ENCODE measurements around the gene LRP2.
"Not testable (repeated sequence)": the region's sequence is repeated elsewhere in the genome, so short reads cannot be mapped to it uniquely, and the experiment has no call there.

The LRP2 gene

GRCh38 chr2:169165791-169166190, 196.5 kb downstream of the LRP2 start:
- no peak for FAIRE-seq

- no peak for FAIRE-seq
Observed at GRCh38 chr2:169164311-169164710, 198.0 kb downstream of the LRP2 start.

GRCh38 chr2:169162613-169163012, 199.7 kb downstream of the LRP2 start:
- no peak for FAIRE-seq

GRCh38 chr2:169160926-169161481, 201.3 kb downstream of the LRP2 start:
- FAIRE-seq: no peak

- FAIRE-seq: no peak
Observed at GRCh38 chr2:169159686-169160085, 202.6 kb downstream of the LRP2 start.

- FAIRE-seq: no peak
Observed at GRCh38 chr2:169158874-169159273, 203.5 kb downstream of the LRP2 start.

GRCh38 chr2:169146220-169146619, 216.1 kb downstream of the LRP2 start:
- FAIRE-seq: no peak

- no peak for FAIRE-seq
Observed at GRCh38 chr2:169143998-169144397, 218.3 kb downstream of the LRP2 start.

GRCh38 chr2:169141713-169142352, 220.5 kb downstream of the LRP2 start:
- no peak for FAIRE-seq

- no peak for FAIRE-seq
Observed at GRCh38 chr2:169139993-169140767, 222.2 kb downstream of the LRP2 start.

- FAIRE-seq: no peak
Observed at GRCh38 chr2:169139145-169139544, 223.2 kb downstream of the LRP2 start.

GRCh38 chr2:169137924-169138323, 224.4 kb downstream of the LRP2 start:
- no peak for FAIRE-seq

- FAIRE-seq: no peak
Observed at GRCh38 chr2:169136885-169137534, 225.3 kb downstream of the LRP2 start.

GRCh38 chr2:169136428-169136827, 225.9 kb downstream of the LRP2 start:
- not testable (repeated sequence) for FAIRE-seq

GRCh38 chr2:169134272-169134671, 228.1 kb downstream of the LRP2 start:
- not testable (repeated sequence) for FAIRE-seq

GRCh38 chr2:169131587-169132512, 230.5 kb downstream of the LRP2 start:
- FAIRE-seq: peak; percentile 91

- no peak for FAIRE-seq
Observed at GRCh38 chr2:169129703-169130243, 232.6 kb downstream of the LRP2 start.

- FAIRE-seq: no peak
Observed at GRCh38 chr2:169119851-169120250, 242.5 kb downstream of the LRP2 start.

GRCh38 chr2:169119123-169119760, 243.1 kb downstream of the LRP2 start:
- FAIRE-seq: no peak

GRCh38 chr2:169118060-169118459, 244.3 kb downstream of the LRP2 start:
- FAIRE-seq: no peak

- no peak for FAIRE-seq
Observed at GRCh38 chr2:169116993-169117392, 245.3 kb downstream of the LRP2 start.

GRCh38 chr2:169116327-169116726, 246.0 kb downstream of the LRP2 start:
- no peak for FAIRE-seq

All from A204.1 (cell line).